Measurements from ENCODE around the gene MED25.

The MED25 gene

DNA sequence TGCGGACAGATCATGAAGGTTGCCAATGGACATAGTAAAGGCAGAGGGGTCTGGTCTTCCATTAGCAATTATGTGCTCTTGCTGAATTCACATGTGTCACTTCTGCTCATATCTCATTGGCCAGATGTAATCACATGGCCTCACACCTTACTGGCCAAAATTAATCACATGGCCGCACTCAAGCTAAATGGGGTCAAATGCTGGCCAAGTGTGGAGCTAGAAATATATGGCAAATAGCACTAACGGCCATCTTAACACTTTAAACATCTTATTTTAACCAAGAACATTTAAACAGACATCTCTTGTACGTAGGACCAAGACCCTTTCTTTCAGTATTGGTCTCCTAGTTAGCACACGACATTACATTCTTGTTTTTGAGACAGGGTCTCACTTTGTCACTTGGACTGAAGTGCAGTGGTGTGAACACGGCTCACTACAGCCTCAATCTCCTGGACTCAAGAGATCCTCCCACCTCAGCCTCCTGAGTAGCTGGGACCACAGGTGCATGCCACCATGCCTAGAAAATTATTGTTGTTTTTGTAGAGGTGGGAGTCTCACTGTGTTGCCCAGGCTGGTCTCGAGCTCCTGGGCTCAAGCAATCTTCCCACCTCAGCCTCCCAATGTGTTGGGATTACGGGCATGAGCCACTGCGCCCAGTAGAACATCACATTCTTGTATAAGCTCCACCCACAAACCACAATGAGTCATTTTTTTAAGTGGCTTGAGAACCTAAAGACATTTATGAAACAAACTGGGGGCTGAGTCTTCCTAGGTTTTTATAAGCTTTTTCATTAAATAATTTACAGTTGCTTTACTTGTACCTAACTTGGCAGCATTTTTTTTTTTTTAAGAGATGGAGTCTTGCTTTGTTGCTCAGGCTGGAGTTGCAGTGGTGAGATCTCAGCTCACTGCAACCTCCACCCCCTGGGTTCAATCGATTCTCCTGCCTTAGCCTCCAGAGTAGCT is 29.9 kb downstream of the MED25 start:
- TF ChIP-seq, protein P1, sequence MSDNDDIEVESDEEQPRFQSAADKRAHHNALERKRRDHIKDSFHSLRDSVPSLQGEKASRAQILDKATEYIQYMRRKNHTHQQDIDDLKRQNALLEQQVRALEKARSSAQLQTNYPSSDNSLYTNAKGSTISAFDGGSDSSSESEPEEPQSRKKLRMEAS (IDR thresholded peaks at IDR 0.05): peak; percentile 12
- TF ChIP-seq USF1 (IDR thresholded peaks at IDR 0.05) (peak; percentile 79), CREB1 (IDR thresholded peaks at IDR 0.05; ENCODE audit: low read depth) (no peak)

DNA sequence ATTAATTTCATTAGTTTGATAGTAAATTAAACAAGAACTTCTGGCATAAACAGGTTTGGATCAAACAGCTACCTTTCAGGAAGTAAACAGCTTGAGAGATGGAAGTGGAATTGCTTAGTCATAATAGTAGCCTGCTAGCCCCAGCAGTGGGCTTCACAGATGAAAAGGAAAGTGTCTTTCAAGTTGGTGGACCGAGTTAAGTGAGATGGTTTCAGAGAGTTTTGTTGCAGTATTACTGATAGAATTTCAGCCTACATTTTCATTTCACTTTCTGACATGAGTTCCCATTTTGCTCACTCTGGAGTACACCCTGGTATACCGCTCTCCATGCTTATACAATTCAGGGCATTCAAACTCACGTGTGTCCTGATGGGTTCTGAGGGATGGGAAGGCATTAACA is 30.8 kb downstream of the MED25 start:
- TF ChIP-seq ZBTB7A (IDR thresholded peaks at IDR 0.05; ENCODE audit: low read depth) (no peak), RAD21 (IDR thresholded peaks at IDR 0.05; ENCODE audit: low read depth) (no peak)

- TF ChIP-seq, protein P1 (IDR thresholded peaks at IDR 0.05): no peak
- no peak for TF ChIP-seq ZBTB7A (IDR thresholded peaks at IDR 0.05; ENCODE audit: low read depth)
- TF ChIP-seq FOXM1 (IDR thresholded peaks at IDR 0.05; ENCODE audit: borderline replicate concordance, low read depth): no peak
- TF ChIP-seq NFIC (IDR thresholded peaks at IDR 0.05): no peak
- no peak for TF ChIP-seq RAD21 (IDR thresholded peaks at IDR 0.05; ENCODE audit: low read depth)
- TF ChIP-seq EGR1 (IDR thresholded peaks at IDR 0.05): no peak
- TF ChIP-seq TAF1 (IDR thresholded peaks at IDR 0.05; ENCODE audit: low read depth): no peak
- no peak for TF ChIP-seq TEAD4 (IDR thresholded peaks at IDR 0.05)
- no peak for TF ChIP-seq YY1 (IDR thresholded peaks at IDR 0.05; ENCODE audit: low read depth)
- TF ChIP-seq TCF12 (IDR thresholded peaks at IDR 0.05; ENCODE audit: low read depth): no peak
- no peak for TF ChIP-seq EP300 (IDR thresholded peaks at IDR 0.05; ENCODE audit: borderline replicate concordance)
- TF ChIP-seq, protein P2, sequence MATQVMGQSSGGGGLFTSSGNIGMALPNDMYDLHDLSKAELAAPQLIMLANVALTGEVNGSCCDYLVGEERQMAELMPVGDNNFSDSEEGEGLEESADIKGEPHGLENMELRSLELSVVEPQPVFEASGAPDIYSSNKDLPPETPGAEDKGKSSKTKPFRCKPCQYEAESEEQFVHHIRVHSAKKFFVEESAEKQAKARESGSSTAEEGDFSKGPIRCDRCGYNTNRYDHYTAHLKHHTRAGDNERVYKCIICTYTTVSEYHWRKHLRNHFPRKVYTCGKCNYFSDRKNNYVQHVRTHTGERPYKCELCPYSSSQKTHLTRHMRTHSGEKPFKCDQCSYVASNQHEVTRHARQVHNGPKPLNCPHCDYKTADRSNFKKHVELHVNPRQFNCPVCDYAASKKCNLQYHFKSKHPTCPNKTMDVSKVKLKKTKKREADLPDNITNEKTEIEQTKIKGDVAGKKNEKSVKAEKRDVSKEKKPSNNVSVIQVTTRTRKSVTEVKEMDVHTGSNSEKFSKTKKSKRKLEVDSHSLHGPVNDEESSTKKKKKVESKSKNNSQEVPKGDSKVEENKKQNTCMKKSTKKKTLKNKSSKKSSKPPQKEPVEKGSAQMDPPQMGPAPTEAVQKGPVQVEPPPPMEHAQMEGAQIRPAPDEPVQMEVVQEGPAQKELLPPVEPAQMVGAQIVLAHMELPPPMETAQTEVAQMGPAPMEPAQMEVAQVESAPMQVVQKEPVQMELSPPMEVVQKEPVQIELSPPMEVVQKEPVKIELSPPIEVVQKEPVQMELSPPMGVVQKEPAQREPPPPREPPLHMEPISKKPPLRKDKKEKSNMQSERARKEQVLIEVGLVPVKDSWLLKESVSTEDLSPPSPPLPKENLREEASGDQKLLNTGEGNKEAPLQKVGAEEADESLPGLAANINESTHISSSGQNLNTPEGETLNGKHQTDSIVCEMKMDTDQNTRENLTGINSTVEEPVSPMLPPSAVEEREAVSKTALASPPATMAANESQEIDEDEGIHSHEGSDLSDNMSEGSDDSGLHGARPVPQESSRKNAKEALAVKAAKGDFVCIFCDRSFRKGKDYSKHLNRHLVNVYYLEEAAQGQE (IDR thresholded peaks at IDR 0.05; ENCODE audit: low read depth): no peak
- TF ChIP-seq CEBPB (IDR thresholded peaks at IDR 0.05): no peak
- TF ChIP-seq CREB1 (IDR thresholded peaks at IDR 0.05; ENCODE audit: low read depth): no peak
These were observed 31.5 kb downstream of the MED25 start for GRCh38 chr19:49849433-49850220.

GRCh38 chr19:49850221-49850486 is 32.1 kb downstream of the MED25 start:
- TF ChIP-seq TEAD4 (IDR thresholded peaks at IDR 0.05) (no peak), EGR1 (IDR thresholded peaks at IDR 0.05) (no peak), NFIC (IDR thresholded peaks at IDR 0.05) (no peak), CREB1 (IDR thresholded peaks at IDR 0.05; ENCODE audit: low read depth) (no peak), CEBPB (IDR thresholded peaks at IDR 0.05) (no peak), USF1 (IDR thresholded peaks at IDR 0.05) (no peak), RAD21 (IDR thresholded peaks at IDR 0.05; ENCODE audit: low read depth) (no peak), TCF12 (IDR thresholded peaks at IDR 0.05; ENCODE audit: low read depth) (no peak), YY1 (IDR thresholded peaks at IDR 0.05; ENCODE audit: low read depth) (no peak), ZBTB7A (IDR thresholded peaks at IDR 0.05; ENCODE audit: low read depth) (no peak), EP300 (IDR thresholded peaks at IDR 0.05; ENCODE audit: borderline replicate concordance) (no peak), FOXM1 (IDR thresholded peaks at IDR 0.05; ENCODE audit: borderline replicate concordance, low read depth) (no peak), TAF1 (IDR thresholded peaks at IDR 0.05; ENCODE audit: low read depth) (no peak)
- TF ChIP-seq, protein P2 (IDR thresholded peaks at IDR 0.05; ENCODE audit: low read depth): no peak
- TF ChIP-seq, protein P1 (IDR thresholded peaks at IDR 0.05): no peak

DNA sequence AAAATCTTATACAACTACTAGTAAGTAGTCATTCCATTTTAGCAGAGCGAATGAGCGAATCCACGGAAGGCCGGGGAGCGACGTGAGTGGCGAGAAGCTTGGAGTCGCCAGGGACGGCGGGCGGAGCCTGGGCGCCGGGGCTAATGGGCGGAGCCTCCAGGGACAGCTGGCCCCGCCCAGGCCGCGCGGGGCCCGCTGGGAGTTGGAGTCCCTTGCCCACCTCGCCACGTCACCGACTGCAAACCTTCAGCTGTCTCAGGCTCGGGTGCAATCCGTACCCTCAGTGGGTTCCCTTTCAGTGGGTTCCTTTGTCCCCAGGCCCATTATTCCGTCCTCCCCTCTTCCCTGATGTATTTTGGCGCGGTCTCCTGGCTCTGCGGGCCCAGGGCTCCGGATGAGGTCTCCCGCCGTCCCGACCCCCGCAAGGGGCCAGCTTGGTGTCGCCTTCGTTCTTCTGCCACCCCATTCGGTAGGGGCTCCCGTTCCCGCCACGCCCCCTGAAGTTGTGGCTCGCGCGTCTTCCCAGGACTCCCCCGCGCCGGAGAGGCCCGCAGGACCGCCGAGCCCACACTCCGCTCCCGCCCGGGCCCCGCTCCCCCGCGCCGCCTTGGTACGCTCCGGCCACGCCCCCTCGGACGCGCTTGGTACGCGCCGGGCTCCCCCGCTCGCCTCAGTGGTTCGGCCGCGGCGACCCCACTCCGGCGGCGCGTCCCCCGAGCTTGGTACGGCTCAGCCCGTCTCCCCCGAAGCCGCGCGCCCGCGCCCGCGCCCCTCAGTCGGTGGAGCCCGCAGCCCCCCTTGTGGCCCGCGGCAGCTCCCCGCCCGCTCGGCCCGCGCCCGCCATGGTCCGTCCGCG is 32.6 kb downstream of the MED25 start, which contains the start of gene PTOV1:
PTOV1 (plus strand) TSS at position 673 of the 856 bp plus-strand sequence.
- TF ChIP-seq FOXM1 (IDR thresholded peaks at IDR 0.05; ENCODE audit: borderline replicate concordance, low read depth) (no peak), EP300 (IDR thresholded peaks at IDR 0.05; ENCODE audit: borderline replicate concordance) (peak; percentile 48; the same call in 1 of the 2 replicates), TAF1 (IDR thresholded peaks at IDR 0.05; ENCODE audit: low read depth) (peak; percentile 74), CREB1 (IDR thresholded peaks at IDR 0.05; ENCODE audit: low read depth) (peak; percentile 63), USF1 (IDR thresholded peaks at IDR 0.05) (0 out of 2 replicates have a peak, but pooled peaks have one; percentile 3), EGR1 (IDR thresholded peaks at IDR 0.05) (no peak), CEBPB (IDR thresholded peaks at IDR 0.05) (no peak), ZBTB7A (IDR thresholded peaks at IDR 0.05; ENCODE audit: low read depth) (peak; percentile 89)
- TF ChIP-seq, protein P1 (IDR thresholded peaks at IDR 0.05): peak; percentile 54; the same call in 1 of the 2 replicates

Measured in Ishikawa (cell line).